ENCODE results near the gene ETV6.
"Not testable (repeated sequence)": the region's sequence is repeated elsewhere in the genome, so short reads cannot be mapped to it uniquely, and the experiment has no call there.

The ETV6 gene

DNA sequence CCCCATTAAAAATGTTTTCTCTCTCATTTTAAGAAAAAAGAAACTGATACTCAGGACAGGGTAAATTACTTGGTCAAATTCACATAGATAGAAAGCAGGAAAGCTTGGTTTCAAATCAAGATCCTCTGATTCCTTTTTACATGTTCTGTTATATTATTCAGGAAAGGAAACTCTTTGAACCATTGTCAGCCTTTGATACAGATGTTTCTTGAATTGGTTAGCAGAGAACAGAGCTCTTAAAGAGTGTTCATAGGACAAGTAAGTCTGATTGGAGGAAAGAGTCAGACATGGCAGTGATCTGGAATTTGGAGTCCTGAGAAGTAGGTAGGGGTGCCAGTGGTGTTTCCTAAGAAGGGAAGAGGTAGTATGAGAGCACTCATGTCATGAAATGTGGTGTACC lies 256.1 kb downstream of the ETV6 start:
- no peak for DNase-seq

- no peak for DNase-seq
These were observed 256.9 kb downstream of the ETV6 start for GRCh38 chr12:11906286-11906935.

GRCh38 chr12:11907625-11908024 lies 258.2 kb downstream of the ETV6 start:
- no peak for DNase-seq

DNA sequence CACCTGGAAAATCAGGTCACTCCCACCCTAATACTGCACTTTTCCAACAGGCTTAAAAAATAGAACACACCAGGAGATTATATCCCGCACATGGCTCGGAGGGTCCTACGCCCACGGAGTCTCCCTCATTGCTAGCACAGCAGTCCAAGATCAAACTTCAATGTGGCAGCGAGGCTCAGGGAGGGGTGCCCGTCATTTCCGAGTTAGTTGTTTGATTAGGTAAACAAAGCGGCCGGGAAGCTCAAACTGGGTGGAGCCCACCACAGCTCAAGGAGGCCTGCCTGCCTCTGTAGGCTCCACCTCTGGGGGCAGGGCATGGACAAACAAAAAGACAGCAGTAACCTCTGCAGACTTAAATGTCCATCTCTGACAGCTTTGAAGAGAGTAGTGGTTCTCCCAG lies 259.9 kb downstream of the ETV6 start:
- DNase-seq = not testable (repeated sequence)

- no peak for DNase-seq
These were observed 266.6 kb downstream of the ETV6 start for GRCh38 chr12:11916113-11916512.

DNA sequence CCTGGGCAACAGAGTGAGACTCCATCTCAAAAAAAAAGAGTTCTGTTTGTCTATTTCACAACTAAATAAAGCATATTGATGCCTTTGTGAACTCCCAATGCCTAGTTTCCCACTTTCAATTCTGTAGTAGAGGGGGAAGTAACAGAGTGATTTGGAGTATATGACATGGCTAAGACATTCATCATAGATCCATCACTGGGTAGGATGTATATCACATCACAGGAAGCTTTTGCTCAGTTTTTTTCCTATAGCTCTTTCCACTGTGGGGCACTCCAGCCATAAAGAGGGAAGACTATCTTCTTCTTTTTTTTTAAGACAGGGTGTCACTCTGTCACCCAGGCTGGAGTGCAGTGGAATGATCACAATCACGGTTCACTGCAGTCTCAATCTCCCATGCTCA lies 267.3 kb downstream of the ETV6 start:
- no peak for DNase-seq

DNA sequence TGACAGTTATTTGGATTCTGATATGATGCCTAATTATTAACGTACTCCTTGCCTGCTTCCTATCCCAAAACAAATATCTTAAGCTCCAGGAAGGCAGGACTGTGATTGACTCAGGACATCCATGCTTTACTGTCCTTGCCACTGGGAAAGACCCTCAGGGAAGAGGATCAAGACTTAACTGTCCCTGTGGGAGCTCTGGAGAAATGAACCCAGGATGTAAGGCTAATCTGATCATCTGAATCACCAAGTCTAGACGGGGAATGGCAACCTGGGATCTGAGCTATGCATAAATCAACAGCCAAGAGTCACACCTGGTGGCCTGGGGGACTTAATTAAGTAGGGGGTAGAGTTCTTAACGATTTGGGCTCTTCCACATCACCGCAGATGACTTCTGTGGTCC lies 268.0 kb downstream of the ETV6 start:
- DNase-seq = no peak

DNA sequence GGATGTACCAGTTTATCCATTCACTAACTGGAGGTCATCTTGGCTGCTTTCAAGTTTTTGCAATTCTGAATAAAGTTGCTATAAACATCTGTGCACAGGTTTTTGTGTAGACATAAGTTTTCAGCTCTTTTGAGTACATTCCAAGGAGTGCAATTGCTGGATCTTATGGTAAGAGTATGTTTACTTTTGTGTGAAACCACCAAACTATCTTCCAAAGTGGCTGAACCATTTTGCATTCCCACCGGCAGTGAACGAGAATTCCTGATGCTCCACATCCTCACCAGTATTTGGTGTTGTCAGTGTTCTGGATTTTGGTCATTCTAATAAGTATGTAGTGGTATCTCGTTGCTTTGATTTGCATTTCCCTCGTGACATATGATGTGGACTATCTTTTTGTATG lies 270.8 kb downstream of the ETV6 start:
- no peak for DNase-seq

- DNase-seq = no peak
These were observed 272.9 kb downstream of the ETV6 start for GRCh38 chr12:11922361-11922760.

- DNase-seq = no peak
These were observed 273.6 kb downstream of the ETV6 start for GRCh38 chr12:11923067-11923466.

GRCh38 chr12:11927286-11927935 lies 277.9 kb downstream of the ETV6 start:
- DNase-seq = no peak

GRCh38 chr12:11929714-11930113 lies 280.2 kb downstream of the ETV6 start:
- DNase-seq = no peak

GRCh38 chr12:11939223-11939622 lies 289.7 kb downstream of the ETV6 start:
- no peak for DNase-seq

- peak in 4 of 58 donors; percentile 14 to 42 (median 30) for DNase-seq
These were observed 292.3 kb downstream of the ETV6 start for GRCh38 chr12:11941606-11942337.

GRCh38 chr12:11943919-11944700 lies 294.6 kb downstream of the ETV6 start:
- DNase-seq = peak in 2 of 58 donors; percentile 8 to 33

Measured in anterior cingulate cortex (tissue), 58 donors.